Measurements from ENCODE around the gene FERMT3.
A peak's percentile ranks its signal among the peaks of the same experiment; 100 is the strongest.

The FERMT3 gene

DNA sequence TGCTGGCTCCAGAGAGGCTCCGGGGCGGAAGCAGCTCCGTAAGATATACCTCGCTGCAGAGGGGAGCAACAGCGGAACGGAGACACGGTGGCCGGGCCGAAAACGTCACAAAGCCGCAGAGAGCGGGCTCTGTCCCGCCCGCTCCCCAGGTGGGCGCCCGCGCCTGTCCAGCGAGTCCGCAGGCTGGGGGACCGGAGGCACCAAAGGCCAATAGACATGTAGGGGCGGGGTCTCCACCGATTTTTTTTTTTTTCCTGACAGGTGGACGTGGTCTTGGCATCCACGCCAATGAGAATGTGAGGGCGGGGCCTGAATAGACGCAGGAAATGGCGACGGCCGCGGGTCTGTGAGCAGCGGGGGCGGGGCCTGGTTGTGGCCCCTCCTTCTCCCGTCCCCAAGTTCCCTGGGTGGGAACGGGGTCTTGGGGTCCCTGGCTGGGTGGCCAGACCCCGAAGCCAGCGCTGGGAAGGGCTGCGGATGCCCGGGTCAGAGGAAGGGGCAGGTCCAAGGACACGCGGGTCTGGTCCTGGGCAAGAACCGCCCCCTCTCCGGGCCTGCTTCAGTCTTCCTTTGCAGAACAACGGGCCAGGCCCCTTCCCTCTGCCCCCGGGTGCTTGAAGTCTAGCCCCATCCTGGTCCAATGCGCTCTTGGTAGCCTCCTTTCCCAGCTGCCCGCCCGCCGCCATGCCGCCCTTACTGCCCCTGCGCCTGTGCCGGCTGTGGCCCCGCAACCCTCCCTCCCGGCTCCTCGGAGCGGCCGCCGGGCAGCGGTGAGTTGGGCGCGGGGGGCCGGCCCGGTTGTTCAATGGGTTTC, 23.9 kb downstream of the FERMT3 start, which contains the start of gene DNAJC4:
Gene DNAJC4 (plus strand): TSS at position 378 of the 814 bp plus-strand sequence. CDS start 307 bp downstream, at position 685.
- DNase-seq (ENCODE audit: insufficient read length, low spot score) (peak; percentile 79), FAIRE-seq (no peak)
- peak; percentile 31 for TF ChIP-seq POLR2A (IDR thresholded peaks at IDR 0.05; ENCODE audit: low read depth, low read length)

- DNase-seq (ENCODE audit: insufficient read length, low spot score) (no peak), FAIRE-seq (no peak)
- peak; percentile 6; the same call in 1 of the 2 replicates for TF ChIP-seq POLR2A (IDR thresholded peaks at IDR 0.05; ENCODE audit: low read depth, low read length)
These were observed 24.5 kb downstream of the FERMT3 start for GRCh38 chr11:64230985-64231365.

GRCh38 chr11:64231546-64231945, 25.0 kb downstream of the FERMT3 start:
- FAIRE-seq (no peak), DNase-seq (ENCODE audit: insufficient read length, low spot score) (no peak)
- TF ChIP-seq POLR2A (IDR thresholded peaks at IDR 0.05; ENCODE audit: low read depth, low read length) = no peak

DNA sequence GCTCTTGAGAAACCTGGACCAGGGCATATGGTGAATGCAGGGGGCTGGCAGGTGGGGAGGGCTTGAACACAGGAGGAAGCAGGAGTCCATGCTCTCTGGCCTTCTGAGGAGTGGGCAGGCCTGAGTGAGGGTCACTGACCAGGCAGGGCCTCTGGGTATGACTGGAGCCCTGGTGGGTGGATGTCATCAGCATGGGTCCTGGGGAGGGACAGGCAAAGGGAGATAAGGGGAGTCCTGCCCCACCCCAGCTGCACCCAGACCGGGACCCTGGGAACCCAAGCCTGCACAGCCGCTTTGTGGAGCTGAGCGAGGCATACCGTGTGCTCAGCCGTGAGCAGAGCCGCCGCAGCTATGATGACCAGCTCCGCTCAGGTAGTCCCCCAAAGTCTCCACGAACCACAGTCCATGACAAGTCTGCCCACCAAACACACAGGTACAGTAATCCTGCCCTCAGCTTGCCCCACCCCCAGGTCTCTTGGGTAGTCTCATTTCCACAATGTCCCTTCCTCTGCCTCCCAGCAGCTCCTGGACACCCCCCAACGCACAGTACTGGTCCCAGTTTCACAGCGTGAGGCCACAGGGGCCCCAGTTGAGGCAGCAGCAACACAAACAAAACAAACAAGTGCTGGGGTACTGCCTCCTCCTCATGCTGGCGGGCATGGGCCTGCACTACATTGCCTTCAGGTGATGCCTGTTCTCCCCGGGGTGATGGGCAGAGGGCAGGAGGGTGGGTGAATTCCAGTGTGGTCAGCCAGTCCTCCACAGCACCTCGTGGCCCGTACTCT, 25.9 kb downstream of the FERMT3 start:
- TF ChIP-seq POLR2A (IDR thresholded peaks at IDR 0.05; ENCODE audit: low read depth, low read length) = no peak
- FAIRE-seq (no peak), DNase-seq (ENCODE audit: insufficient read length, low spot score) (no peak)

DNA sequence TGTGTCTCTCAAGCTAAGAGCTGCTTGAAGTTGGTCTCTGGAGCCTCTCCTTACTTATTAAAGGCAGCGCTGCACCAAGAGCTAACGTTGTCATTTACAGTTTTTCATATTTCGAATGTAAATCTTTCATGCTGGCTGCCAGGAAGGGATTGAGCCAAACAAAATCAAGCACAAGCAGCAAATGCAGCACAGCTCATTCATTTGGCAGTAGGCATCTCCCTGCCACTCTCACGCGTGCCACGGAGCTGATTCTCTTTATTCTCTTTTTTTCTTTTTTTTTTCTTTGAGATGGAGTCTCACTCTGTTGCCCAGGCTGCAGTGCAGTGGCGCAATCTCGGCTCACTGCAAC, 26.4 kb downstream of the FERMT3 start:
- FAIRE-seq = no peak
- no peak for DNase-seq (ENCODE audit: insufficient read length, low spot score)
- no peak for TF ChIP-seq POLR2A (IDR thresholded peaks at IDR 0.05; ENCODE audit: low read depth, low read length)

- peak; percentile 67 for DNase-seq (ENCODE audit: insufficient read length, low spot score)
- no peak for TF ChIP-seq POLR2A (IDR thresholded peaks at IDR 0.05; ENCODE audit: low read depth, low read length)
- FAIRE-seq = no peak
These were observed 27.5 kb downstream of the FERMT3 start, which contains the start of gene VEGFB for GRCh38 chr11:64233913-64234586. Gene VEGFB, plus strand, starts transcription at chr11:64234584. Its CDS starts 250 bp downstream, at chr11:64234834.

- FAIRE-seq (no peak), DNase-seq (ENCODE audit: insufficient read length, low spot score) (no peak)
- TF ChIP-seq POLR2A (IDR thresholded peaks at IDR 0.05; ENCODE audit: low read depth, low read length) = peak; percentile 43; the same call in 1 of the 2 replicates
These were observed 28.3 kb downstream of the FERMT3 start for GRCh38 chr11:64234647-64235379.

DNA sequence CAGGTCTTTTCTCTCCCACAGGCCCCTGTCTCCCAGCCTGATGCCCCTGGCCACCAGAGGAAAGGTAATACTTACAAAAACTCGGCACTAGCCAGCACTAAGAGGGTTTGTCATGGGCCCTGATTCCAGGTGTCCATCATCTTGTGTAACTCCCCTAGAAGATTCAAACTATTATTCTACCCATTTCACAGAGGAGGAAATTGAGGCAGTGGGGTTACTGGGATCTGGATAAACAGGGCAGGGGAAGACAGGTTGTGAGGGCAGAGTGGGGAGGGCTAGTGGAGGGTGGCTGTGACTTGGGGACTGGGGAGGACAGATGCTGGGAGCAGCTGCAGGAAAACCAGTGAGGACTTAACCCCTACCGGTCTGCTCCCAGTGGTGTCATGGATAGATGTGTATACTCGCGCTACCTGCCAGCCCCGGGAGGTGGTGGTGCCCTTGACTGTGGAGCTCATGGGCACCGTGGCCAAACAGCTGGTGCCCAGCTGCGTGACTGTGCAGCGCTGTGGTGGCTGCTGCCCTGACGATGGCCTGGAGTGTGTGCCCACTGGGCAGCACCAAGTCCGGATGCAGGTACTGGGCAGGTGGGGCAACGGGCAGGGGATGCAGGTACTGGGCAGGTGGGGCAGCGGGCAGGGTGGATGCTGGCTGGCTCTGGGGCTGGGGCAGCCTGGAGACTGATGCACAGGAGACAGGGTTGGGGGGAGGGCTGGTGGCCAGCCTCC, 29.1 kb downstream of the FERMT3 start:
- FAIRE-seq (no peak), DNase-seq (ENCODE audit: insufficient read length, low spot score) (no peak)
- TF ChIP-seq POLR2A (IDR thresholded peaks at IDR 0.05; ENCODE audit: low read depth, low read length) = no peak

DNA sequence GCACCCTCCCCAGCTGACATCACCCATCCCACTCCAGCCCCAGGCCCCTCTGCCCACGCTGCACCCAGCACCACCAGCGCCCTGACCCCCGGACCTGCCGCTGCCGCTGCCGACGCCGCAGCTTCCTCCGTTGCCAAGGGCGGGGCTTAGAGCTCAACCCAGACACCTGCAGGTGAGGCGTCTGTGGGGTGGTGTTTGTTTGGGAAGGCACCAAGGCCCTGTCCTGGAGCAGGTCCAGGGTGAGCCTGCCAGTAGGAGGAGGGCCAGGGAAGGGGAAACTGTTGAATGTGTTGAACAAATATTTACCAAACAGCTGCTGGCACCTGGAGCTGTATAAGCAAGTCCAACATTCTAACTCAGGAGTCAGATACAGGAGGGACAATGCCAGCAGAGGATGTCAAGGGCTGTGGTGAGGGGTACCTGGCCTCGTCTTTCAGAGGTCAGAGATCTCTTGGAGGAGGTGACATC, 31.0 kb downstream of the FERMT3 start:
- TF ChIP-seq POLR2A (IDR thresholded peaks at IDR 0.05; ENCODE audit: low read depth, low read length) = no peak
- FAIRE-seq (no peak), DNase-seq (ENCODE audit: insufficient read length, low spot score) (no peak)

DNA sequence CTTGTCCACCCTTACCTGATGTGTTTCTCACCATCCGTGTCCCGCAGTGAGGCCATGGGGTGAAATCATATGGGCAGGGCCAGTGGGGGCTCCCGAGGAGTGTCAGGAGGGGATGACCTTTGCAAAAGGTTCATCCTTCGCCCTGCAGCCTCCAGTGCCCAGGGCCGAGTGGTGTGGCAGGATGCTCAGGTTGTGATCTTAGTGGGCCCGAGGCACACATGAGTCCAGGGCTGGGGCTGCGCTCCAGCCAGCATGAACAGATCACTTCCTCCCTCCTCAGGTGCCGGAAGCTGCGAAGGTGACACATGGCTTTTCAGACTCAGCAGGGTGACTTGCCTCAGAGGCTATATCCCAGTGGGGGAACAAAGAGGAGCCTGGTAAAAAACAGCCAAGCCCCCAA, 31.6 kb downstream of the FERMT3 start:
- DNase-seq (ENCODE audit: insufficient read length, low spot score) (no peak), FAIRE-seq (no peak)
- no peak for TF ChIP-seq POLR2A (IDR thresholded peaks at IDR 0.05; ENCODE audit: low read depth, low read length)

DNA sequence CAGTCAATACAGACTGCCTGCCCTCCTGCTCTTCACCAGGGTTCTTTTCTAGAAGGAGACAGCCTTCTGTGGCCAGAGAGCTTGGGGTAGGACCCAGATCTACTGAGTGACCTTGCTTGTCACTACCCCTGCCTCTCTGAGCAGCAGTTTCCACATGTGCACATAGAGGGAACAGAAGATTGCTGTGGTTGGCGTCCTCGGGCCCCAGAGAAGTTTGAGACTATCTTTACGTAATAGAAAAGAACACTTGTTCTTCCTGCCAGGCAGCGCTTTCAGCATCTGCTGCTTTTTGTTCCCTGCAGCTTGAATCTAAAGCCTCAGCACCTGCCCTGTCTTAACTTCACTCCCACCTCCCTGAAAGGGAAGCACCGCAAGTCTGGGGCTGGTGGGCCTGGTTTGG, 32.5 kb downstream of the FERMT3 start:
- no peak for TF ChIP-seq POLR2A (IDR thresholded peaks at IDR 0.05; ENCODE audit: low read depth, low read length)
- no peak for DNase-seq (ENCODE audit: insufficient read length, low spot score)
- no peak for FAIRE-seq

- no peak for DNase-seq (ENCODE audit: insufficient read length, low spot score)
- FAIRE-seq = no peak
- TF ChIP-seq POLR2A (IDR thresholded peaks at IDR 0.05; ENCODE audit: low read depth, low read length) = no peak
These were observed 33.3 kb downstream of the FERMT3 start for GRCh38 chr11:64239662-64240434.
